Loucy (cell line): ENCODE measurements around the gene TMEM158.

Experiments
- H2AFZ ChIP-seq: fragments of 200-600 bp; sonication (generic); 2 replicates; pipeline ENCODE4 v1.6.0; 2016; ENCODE audit warnings: antibody characterized with exemption, mild to moderate bottlenecking, low read length, moderate library complexity
- H3F3A ChIP-seq: fragments of 200-600 bp; 2 replicates; pipeline ENCODE4 v1.6.0; 2016; ENCODE audit warnings: antibody characterized with exemption, low read depth, mild to moderate bottlenecking
- H3K27me3 ChIP-seq: fragments of 200-600 bp; sonication (generic); 2 replicates; pipeline ENCODE4 v1.6.1; 2014; ENCODE audit warnings: low read length, mild to moderate bottlenecking; ENCODE audit not compliant: insufficient read depth, poor library complexity, severe bottlenecking
- H3K36me3 ChIP-seq: fragments of 200-600 bp; sonication (generic); 2 replicates; pipeline ENCODE4 v1.6.1; 2016; ENCODE audit warnings: low read length; ENCODE audit not compliant: insufficient read depth
- H3K4me1 ChIP-seq: fragments of 200-600 bp; sonication (generic); 2 replicates; pipeline ENCODE4 v1.5.1; 2014; ENCODE audit warnings: low read length, mild to moderate bottlenecking; ENCODE audit not compliant: insufficient read depth, poor library complexity, severe bottlenecking
- H3K4me2 ChIP-seq: fragments of 200-600 bp; sonication (generic); 2 replicates; pipeline ENCODE4 v1.6.0; 2014; ENCODE audit warnings: antibody characterized with exemption, low read length, low read depth, mild to moderate bottlenecking; ENCODE audit not compliant: poor library complexity, severe bottlenecking
- H3K4me3 ChIP-seq: fragments of 200-600 bp; sonication (generic); 2 replicates; pipeline ENCODE4 v1.5.1; 2014; ENCODE audit warnings: low read length, mild to moderate bottlenecking, mixed read lengths; ENCODE audit not compliant: poor library complexity, severe bottlenecking
- H3K79me2 ChIP-seq: fragments of 200-600 bp; sonication (generic); 2 replicates; pipeline ENCODE4 v1.6.1; 2014; ENCODE audit warnings: low read length; ENCODE audit not compliant: insufficient read depth
- H3K9ac ChIP-seq: fragments of 200-600 bp; sonication (generic); 2 replicates; pipeline ENCODE4 v1.6.0; 2014; ENCODE audit warnings: mild to moderate bottlenecking, low read depth, low read length, moderate library complexity; ENCODE audit not compliant: poor library complexity, severe bottlenecking
- H3K9me2 ChIP-seq: fragments of 200-600 bp; sonication (generic); replicated peaks from 2 replicates; pipeline ENCODE4 v1.6.1; 2016; ENCODE audit warnings: low read depth, low read length, mixed read lengths
- H3K9me3 ChIP-seq: fragments of 200-600 bp; sonication (generic); 2 replicates; pipeline ENCODE4 v1.6.1; 2014; ENCODE audit warnings: mild to moderate bottlenecking, antibody characterized with exemption, low read length, low read depth; ENCODE audit not compliant: insufficient read depth
- H4K20me1 ChIP-seq: fragments of 200-600 bp; sonication (generic); 2 replicates; pipeline ENCODE4 v1.6.0; 2014; ENCODE audit warnings: antibody characterized with exemption, low read length, mild to moderate bottlenecking; ENCODE audit not compliant: insufficient read depth, poor library complexity, severe bottlenecking
- CTCF ChIP-seq: fragments of 200-600 bp; sonication (generic); conservative IDR thresholded peaks from 2 replicates; pipeline ENCODE4 v1.5.1; 2014; ENCODE audit warnings: mild to moderate bottlenecking, antibody characterized with exemption, low read length
- EZH2phosphoT487 ChIP-seq: fragments of 200-600 bp; IDR thresholded peaks from 2 replicates; pipeline ENCODE4 v1.6.1; 2018; ENCODE audit warnings: antibody characterized with exemption, mild to moderate bottlenecking, moderate library complexity, borderline replicate concordance

TMEM158 gene

GRCh38 chr3:45272828-45273470 lies 46.9 kb upstream of the TMEM158 start:
- H3K9me2 ChIP-seq, result no peaks in the 10 kb centered on the region
- no peaks in the 10 kb centered on the region for H3K27me3 ChIP-seq
- no peak overlapping the region for H2AFZ ChIP-seq
- H3K9me3 ChIP-seq, result 0 out of 2 replicates have a peak, but pooled peaks cover 3% of the 10 kb centered on the region
- peaks cover 13% of the 10 kb centered on the region for H3K4me1 ChIP-seq
- H3K4me3 ChIP-seq, result no peak overlapping the region
- H3K9ac ChIP-seq, result no peak overlapping the region
- H4K20me1 ChIP-seq, result no peaks in the 10 kb centered on the region
- no peaks in the 10 kb centered on the region for H3K36me3 ChIP-seq
- H3K79me2 ChIP-seq, result no peaks in the 10 kb centered on the region
- no peaks in the 10 kb centered on the region for H3F3A ChIP-seq
- no peak overlapping the region for H3K4me2 ChIP-seq
- TF ChIP-seq EZH2phosphoT487 (no peak), CTCF (no peak)

GRCh38 chr3:45272032-45272810 lies 46.1 kb upstream of the TMEM158 start:
- Histone ChIP-seq H3K9ac (no peak overlapping the region), H3K27me3 (no peaks in the 10 kb centered on the region), H3K4me1 (peaks cover 13% of the 10 kb centered on the region)

GRCh38 chr3:45269952-45270351 lies 43.9 kb upstream of the TMEM158 start:
- H3K79me2 ChIP-seq, result no peaks in the 10 kb centered on the region
- H3K27me3 ChIP-seq, result no peaks in the 10 kb centered on the region
- TF ChIP-seq CTCF (no peak), EZH2phosphoT487 (no peak)
- H3F3A ChIP-seq, result no peaks in the 10 kb centered on the region
- no peak overlapping the region for H3K9ac ChIP-seq
- H3K9me2 ChIP-seq, result no peaks in the 10 kb centered on the region
- H2AFZ ChIP-seq, result no peak overlapping the region
- H3K4me2 ChIP-seq, result no peak overlapping the region
- peaks cover 7% of the 10 kb centered on the region for H3K4me1 ChIP-seq
- H4K20me1 ChIP-seq, result no peaks in the 10 kb centered on the region
- no peak overlapping the region for H3K4me3 ChIP-seq
- no peaks in the 10 kb centered on the region for H3K9me3 ChIP-seq
- H3K36me3 ChIP-seq, result no peaks in the 10 kb centered on the region

More at GRCh38 chr3:45272032-45272810, 46.1 kb upstream of the TMEM158 start:
- Histone ChIP-seq H3K9me2 (no peaks in the 10 kb centered on the region), H3K4me3 (no peak overlapping the region), H3F3A (no peaks in the 10 kb centered on the region), H3K9me3 (no peaks in the 10 kb centered on the region), H2AFZ (no peak overlapping the region), H4K20me1 (no peaks in the 10 kb centered on the region), H3K4me2 (no peak overlapping the region), H3K36me3 (no peaks in the 10 kb centered on the region), H3K79me2 (no peaks in the 10 kb centered on the region)
- TF ChIP-seq CTCF, result no peak
- TF ChIP-seq EZH2phosphoT487, result no peak
